BLaER1 (cell line): ENCODE results near the gene DGKG.

Experiments used
- H3K27ac ChIP-seq: shearing (Covaris generic); formaldehyde crosslinking; 2 replicates; pipeline ENCODE4 v1.8.1; 2022
- H3K27me3 ChIP-seq: shearing (Covaris generic); formaldehyde crosslinking; 2 replicates; pipeline ENCODE4 v1.8.1; 2022
- H3K36me3 ChIP-seq: shearing (Covaris generic); formaldehyde crosslinking; 2 replicates; pipeline ENCODE4 v1.8.1; 2022
- H3K4me1 ChIP-seq: shearing (Covaris generic); formaldehyde crosslinking; 2 replicates; pipeline ENCODE4 v1.8.1; 2022
- H3K4me2 ChIP-seq: shearing (Covaris generic); formaldehyde crosslinking; 2 replicates; pipeline ENCODE4 v1.8.1; 2022
- H3K4me3 ChIP-seq: shearing (Covaris generic); formaldehyde crosslinking; 2 replicates; pipeline ENCODE4 v1.8.1; 2022
- H3K9ac ChIP-seq: shearing (Covaris generic); formaldehyde crosslinking; 2 replicates; pipeline ENCODE4 v1.8.1; 2022
- H3K9me3 ChIP-seq: shearing (Covaris generic); formaldehyde crosslinking; 2 replicates; pipeline ENCODE4 v1.8.1; 2022
- H4K20me1 ChIP-seq: shearing (Covaris generic); formaldehyde crosslinking; 2 replicates; pipeline ENCODE4 v1.8.1; 2022
- Cebpa-rat ChIP-seq: shearing (Covaris generic); IDR thresholded peaks from 2 replicates; pipeline ENCODE4 v1.8.1; 2022

The DGKG gene

DNA sequence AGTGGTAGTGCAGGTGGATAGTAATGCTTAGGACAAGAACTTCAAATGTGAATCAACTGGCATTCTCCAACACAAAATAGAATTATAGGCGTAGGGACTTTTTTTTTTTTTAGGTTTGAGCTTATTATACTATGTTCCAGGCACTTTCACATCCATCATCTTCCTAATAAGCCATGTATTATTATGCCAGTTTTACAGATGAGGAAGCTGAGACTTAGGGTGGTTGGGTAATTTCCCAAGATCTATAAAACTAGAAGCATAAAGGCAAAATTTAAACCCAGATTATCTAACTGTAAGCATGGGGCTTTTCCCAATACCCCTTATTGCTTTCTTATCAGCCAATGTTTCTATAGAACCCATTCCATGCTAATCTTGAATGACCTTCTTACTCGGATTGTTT is 178.0 kb downstream of the DGKG start:
- Histone ChIP-seq H3K27ac (no peak overlapping the region), H3K4me1 (peaks cover 26% of the 10 kb centered on the region), H3K4me3 (no peak overlapping the region), H4K20me1 (no peaks in the 10 kb centered on the region), H3K4me2 (peak overlapping the region; percentile 68; the same call in 1 of the 2 replicates), H3K27me3 (no peaks in the 10 kb centered on the region), H3K9me3 (no peaks in the 10 kb centered on the region), H3K9ac (no peak overlapping the region), H3K36me3 (no peaks in the 10 kb centered on the region)
- no peak for TF ChIP-seq Cebpa-rat

DNA sequence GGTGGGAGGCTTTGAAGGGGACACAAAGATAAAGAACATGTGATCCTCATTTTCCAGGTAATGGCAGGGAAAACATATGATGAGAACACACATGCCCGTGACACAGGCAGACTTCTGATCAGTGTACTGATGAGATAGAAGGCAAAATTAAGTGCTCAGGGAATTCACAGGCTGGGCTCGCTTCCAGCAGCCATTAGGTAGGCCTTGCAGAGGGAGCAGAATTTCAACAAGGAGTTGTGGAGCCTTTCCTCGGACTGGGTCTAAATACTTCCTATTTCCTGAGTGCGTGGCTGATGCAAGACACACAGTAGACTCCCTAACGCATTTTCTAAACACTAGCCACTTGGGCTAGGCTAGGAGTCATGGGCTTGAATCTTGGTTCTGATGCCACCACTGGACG is 179.2 kb downstream of the DGKG start:
- H3K9ac ChIP-seq, result no peak overlapping the region
- H3K27ac ChIP-seq, result no peak overlapping the region
- no peak overlapping the region for H3K4me3 ChIP-seq
- H4K20me1 ChIP-seq, result no peaks in the 10 kb centered on the region
- H3K9me3 ChIP-seq, result no peaks in the 10 kb centered on the region
- peaks cover 26% of the 10 kb centered on the region for H3K4me1 ChIP-seq
- no peaks in the 10 kb centered on the region for H3K27me3 ChIP-seq
- no peak for TF ChIP-seq Cebpa-rat
- H3K36me3 ChIP-seq, result no peaks in the 10 kb centered on the region; the same call in 1 of the 2 replicates
- no peak overlapping the region for H3K4me2 ChIP-seq

DNA sequence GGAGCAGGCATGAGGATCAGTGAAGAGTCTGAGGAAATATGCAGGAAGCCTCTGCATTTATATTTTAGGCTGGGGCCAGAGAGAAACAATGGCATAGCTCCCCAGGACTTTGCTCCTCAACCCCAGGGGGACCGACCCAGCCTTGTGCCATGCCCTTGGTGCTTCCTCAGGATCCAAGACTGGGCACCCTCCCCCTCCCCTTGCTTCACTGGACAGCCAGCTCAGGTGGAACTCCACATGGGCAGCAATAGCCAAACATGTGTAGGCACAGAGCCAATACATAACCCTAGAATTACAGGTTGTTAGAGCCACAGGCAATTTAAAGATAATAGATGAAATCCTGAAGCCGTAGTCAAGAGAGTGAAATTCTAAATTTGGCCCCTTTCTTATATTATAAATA is 180.1 kb downstream of the DGKG start:
- Histone ChIP-seq H3K4me3 (no peak overlapping the region), H3K4me1 (peaks cover 26% of the 10 kb centered on the region)
- TF ChIP-seq Cebpa-rat, result no peak

DNA sequence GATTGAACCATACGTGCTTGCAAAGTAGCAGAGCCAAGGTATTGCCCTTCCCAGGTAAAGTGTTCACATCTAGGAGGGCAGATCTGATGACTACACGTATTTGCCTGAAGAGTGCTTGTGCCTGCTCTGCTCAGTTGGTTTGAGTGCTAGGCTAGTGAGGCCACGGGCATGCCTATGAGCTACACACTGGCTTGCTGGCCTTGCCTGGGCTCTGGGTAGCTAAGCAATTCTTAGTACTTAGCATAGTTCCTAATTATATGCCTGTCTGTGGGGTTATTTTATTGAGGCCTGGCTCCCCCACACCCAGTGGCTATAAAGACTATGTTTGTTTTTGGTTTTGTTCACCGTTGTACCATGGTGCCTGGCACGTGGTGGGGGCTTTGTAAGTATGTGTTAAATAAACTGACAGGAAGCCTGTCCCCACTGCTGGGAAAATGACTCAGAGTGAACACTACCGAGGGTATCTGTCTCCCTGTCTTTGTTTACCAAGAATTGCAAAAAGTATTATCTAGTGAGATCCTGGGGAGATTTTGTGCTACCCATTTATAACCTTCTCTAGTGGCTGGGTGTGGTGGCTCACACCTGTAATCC is 181.0 kb downstream of the DGKG start:
- no peaks in the 10 kb centered on the region for H3K27me3 ChIP-seq
- H3K9ac ChIP-seq, result no peak overlapping the region
- H3K4me3 ChIP-seq, result no peak overlapping the region
- H3K36me3 ChIP-seq, result no peaks in the 10 kb centered on the region; the same call in 1 of the 2 replicates
- H3K4me2 ChIP-seq, result no peak overlapping the region
- H3K4me1 ChIP-seq, result peaks cover 21% of the 10 kb centered on the region
- H3K9me3 ChIP-seq, result no peaks in the 10 kb centered on the region
- no peaks in the 10 kb centered on the region for H4K20me1 ChIP-seq
- H3K27ac ChIP-seq, result no peak overlapping the region
- TF ChIP-seq Cebpa-rat, result no peak

More for the DNA sequence above, 180.1 kb downstream of the DGKG start:
- no peaks in the 10 kb centered on the region for H4K20me1 ChIP-seq
- no peak overlapping the region for H3K4me2 ChIP-seq
- H3K27me3 ChIP-seq, result no peaks in the 10 kb centered on the region
- no peaks in the 10 kb centered on the region for H3K9me3 ChIP-seq
- no peak overlapping the region for H3K27ac ChIP-seq
- H3K9ac ChIP-seq, result no peak overlapping the region
- H3K36me3 ChIP-seq, result no peaks in the 10 kb centered on the region; the same call in 1 of the 2 replicates

DNA sequence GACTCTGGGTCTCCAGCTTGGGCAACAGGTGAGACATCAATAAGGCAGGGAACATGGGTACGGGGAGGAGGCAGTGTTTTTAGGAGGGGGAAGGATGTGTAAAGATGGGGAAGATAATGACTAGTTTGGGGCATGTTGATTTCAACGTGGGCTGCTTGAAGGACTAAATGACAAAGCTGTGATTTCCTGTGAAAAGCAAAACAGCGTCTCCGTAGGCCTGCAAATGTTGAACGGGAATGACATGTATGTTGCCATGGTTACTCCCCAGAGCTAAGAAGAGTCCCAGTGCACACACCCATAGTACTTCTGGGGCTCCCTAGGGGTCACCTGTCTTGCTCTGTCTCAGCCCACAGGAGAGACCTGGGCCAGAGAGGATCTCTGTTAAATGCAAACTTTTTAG is 181.9 kb downstream of the DGKG start:
- Histone ChIP-seq H3K27ac (no peak overlapping the region), H3K36me3 (no peaks in the 10 kb centered on the region; the same call in 1 of the 2 replicates), H3K4me3 (no peak overlapping the region), H4K20me1 (no peaks in the 10 kb centered on the region), H3K27me3 (no peaks in the 10 kb centered on the region), H3K4me2 (no peak overlapping the region), H3K4me1 (peaks cover 13% of the 10 kb centered on the region), H3K9me3 (no peaks in the 10 kb centered on the region), H3K9ac (no peak overlapping the region)
- no peak for TF ChIP-seq Cebpa-rat

DNA sequence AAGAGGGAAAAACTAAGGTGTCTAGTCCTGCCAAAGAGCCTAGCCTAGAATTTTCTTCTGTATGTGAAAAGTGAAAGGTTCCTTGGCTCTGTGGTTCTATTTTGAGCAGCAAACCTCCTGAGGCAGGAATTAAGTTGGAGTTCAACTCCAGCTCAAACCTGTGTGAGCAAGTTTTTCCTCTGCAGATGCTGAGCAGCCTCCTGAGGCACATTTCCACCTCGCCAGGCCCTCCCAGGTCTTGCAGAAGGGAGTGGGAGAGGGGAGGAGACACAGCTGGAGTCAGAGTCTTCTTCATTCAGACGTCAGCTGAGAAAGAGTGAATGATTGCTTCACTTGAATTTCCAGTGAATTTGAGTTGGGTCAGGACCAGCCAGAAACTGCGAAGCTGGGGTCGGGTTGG is 183.6 kb downstream of the DGKG start:
- Histone ChIP-seq H3K4me2 (no peak overlapping the region), H3K9ac (no peak overlapping the region)

DNA sequence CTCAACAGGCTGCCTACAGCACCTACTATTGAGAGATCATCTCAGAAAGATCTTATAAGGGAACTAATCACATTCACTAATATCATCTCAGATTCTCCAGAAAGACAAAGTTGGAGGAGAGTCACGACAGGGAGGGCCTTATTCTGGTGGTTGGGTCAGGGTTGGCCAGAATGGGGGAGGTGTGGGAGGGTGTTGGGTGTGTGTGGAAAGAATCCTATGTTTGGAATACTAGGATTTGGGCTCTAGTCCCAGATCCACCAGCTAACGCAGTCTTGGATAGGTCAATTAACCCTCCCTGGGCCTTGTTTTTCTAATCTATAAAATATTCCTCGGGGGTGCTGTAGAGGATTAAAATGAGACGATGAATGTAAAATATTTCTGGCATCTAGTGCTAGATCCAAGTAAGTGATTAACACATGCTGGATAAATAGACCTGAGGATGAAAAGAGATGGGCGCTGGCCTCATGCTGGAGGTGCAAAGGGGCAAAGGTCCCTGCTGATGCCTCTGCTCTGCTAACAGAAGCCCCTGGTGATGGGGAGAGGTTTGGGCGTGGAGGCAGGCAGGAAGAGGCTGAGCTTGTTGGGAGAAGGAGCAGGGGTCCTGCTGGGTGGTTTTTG is 185.6 kb downstream of the DGKG start:
- Histone ChIP-seq H3K4me1 (no peaks in the 10 kb centered on the region), H3K36me3 (no peaks in the 10 kb centered on the region; the same call in 1 of the 2 replicates), H3K4me3 (no peak overlapping the region), H4K20me1 (no peaks in the 10 kb centered on the region), H3K9ac (no peak overlapping the region), H3K27me3 (no peaks in the 10 kb centered on the region), H3K27ac (no peak overlapping the region), H3K9me3 (0 out of 2 replicates have a peak, but pooled peaks cover 4% of the 10 kb centered on the region), H3K4me2 (no peak overlapping the region)
- no peak for TF ChIP-seq Cebpa-rat

More for the DNA sequence above, 183.6 kb downstream of the DGKG start:
- TF ChIP-seq Cebpa-rat, result no peak
- Histone ChIP-seq H3K9me3 (no peaks in the 10 kb centered on the region), H3K4me1 (no peaks in the 10 kb centered on the region), H3K4me3 (no peak overlapping the region), H3K27me3 (no peaks in the 10 kb centered on the region), H4K20me1 (no peaks in the 10 kb centered on the region), H3K36me3 (no peaks in the 10 kb centered on the region; the same call in 1 of the 2 replicates), H3K27ac (no peak overlapping the region)

DNA sequence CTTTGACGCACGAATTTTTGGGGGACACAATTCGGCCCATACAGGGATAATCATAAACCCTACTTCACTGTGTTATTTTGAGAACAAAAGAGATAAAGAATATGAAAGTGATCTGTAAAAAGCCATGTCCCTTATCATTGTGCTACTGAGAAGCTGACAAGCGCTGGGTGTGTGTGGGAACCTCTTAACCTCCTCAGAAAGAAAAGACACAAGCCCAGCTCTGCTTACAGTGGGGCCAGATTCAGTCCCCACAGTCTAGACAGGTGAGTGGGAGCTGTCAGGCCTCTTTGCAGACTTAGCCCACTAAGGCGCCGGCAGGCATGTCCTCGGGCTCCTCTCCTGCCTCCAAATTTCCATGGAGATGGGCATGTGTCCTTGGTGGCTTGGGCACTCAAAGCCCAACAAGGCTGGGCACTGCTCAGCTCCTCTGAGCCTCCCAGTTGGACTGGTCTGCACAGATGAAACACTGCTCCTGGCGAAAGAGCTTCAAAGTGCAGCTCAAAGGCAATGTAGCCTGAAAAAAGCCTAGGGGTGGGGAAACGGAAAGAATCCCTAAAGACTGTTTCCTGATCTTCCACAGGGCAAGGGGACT is 188.7 kb downstream of the DGKG start:
- H3K4me1 ChIP-seq, result peaks cover 20% of the 10 kb centered on the region
- no peak overlapping the region for H3K9ac ChIP-seq
- H3K27me3 ChIP-seq, result no peaks in the 10 kb centered on the region
- H4K20me1 ChIP-seq, result no peaks in the 10 kb centered on the region
- H3K9me3 ChIP-seq, result 0 out of 2 replicates have a peak, but pooled peaks cover 4% of the 10 kb centered on the region
- no peaks in the 10 kb centered on the region; the same call in 1 of the 2 replicates for H3K36me3 ChIP-seq
- TF ChIP-seq Cebpa-rat, result no peak
- H3K4me3 ChIP-seq, result no peak overlapping the region
- H3K27ac ChIP-seq, result no peak overlapping the region
- no peak overlapping the region for H3K4me2 ChIP-seq

DNA sequence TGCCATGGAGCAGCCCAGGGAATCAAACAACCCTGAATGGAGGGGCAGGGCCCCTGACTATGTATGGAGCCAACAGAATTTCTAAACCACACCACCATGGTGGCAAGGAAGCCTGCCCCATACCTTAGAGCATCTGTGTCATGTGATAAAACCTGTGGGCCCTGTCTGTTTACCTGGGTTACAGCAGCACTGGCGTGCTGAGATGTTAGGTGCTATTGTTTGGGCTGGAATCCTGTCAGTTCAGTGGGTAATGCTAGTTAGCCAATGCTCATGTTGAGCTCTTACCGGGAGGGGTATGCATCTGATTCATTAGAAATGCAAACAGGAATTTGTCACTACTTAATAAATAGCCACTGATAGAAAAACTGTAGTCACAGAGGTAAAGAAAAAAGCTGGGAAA is 189.7 kb downstream of the DGKG start:
- no peaks in the 10 kb centered on the region; the same call in 1 of the 2 replicates for H3K36me3 ChIP-seq
- 0 out of 2 replicates have a peak, but pooled peaks cover 4% of the 10 kb centered on the region for H3K9me3 ChIP-seq
- no peak for TF ChIP-seq Cebpa-rat
- no peak overlapping the region for H3K27ac ChIP-seq
- H3K4me2 ChIP-seq, result no peak overlapping the region
- peaks cover 20% of the 10 kb centered on the region for H3K4me1 ChIP-seq
- H3K9ac ChIP-seq, result no peak overlapping the region
- H3K27me3 ChIP-seq, result no peaks in the 10 kb centered on the region
- no peak overlapping the region for H3K4me3 ChIP-seq
- no peaks in the 10 kb centered on the region for H4K20me1 ChIP-seq

DNA sequence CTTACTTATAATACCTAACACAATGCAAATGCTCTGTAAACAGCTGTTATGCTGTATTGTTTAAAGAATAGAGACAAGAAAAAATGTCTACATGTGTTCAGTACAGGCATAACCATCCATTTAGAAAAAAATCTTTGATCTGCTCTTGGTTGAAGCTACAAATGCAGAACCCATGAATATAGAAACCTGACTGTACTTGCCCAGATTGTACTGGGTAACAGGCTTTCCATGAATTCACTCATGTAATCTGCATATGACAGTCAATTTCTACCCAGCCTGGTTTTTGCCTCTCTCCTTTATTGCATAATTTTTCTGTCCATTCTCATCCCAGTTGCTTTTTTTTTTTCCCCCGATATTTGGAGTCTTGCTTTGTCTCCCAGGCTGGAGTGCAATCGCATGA is 190.5 kb downstream of the DGKG start:
- H3K4me2 ChIP-seq, result no peak overlapping the region
- no peak overlapping the region for H3K27ac ChIP-seq
- H3K9ac ChIP-seq, result no peak overlapping the region
- no peaks in the 10 kb centered on the region for H3K27me3 ChIP-seq
- no peak overlapping the region for H3K4me3 ChIP-seq
- H3K4me1 ChIP-seq, result peaks cover 20% of the 10 kb centered on the region
- no peaks in the 10 kb centered on the region for H4K20me1 ChIP-seq
- TF ChIP-seq Cebpa-rat, result no peak
- H3K9me3 ChIP-seq, result 0 out of 2 replicates have a peak, but pooled peaks cover 4% of the 10 kb centered on the region
- no peaks in the 10 kb centered on the region; the same call in 1 of the 2 replicates for H3K36me3 ChIP-seq
